ENCODE data around the gene ITPR1. TPM values are rescaled to one million over a fixed set of nuclear protein-coding genes. Genes with fewer than 3 reads are reported as not detected.

ITPR1 gene
- total RNA-seq, 4 donors from 2014 or later = 15.3 to 50.2 (median 28.7) TPM

GRCh38 chr3:4498446-4498845, 5.3 kb downstream of the ITPR1 start:
- H3K9me3 ChIP-seq = no peaks in the 10 kb centered on the region
- H3K27me3 ChIP-seq = no peaks in the 10 kb centered on the region
- H3K4me1 ChIP-seq = peaks cover 0 to 47% (median 22%) of the 10 kb centered on the region in 4 donors
- H3K36me3 ChIP-seq = no peaks in the 10 kb centered on the region
- no peak overlapping the region for H3K4me3 ChIP-seq
- H3K27ac ChIP-seq = no peak overlapping the region
- intact Hi-C loops (cut with DNase I; ENCODE audit: low total_unique reads) (no loop called here), in situ Hi-C loops (cut with MboI; ENCODE audit: low pct_ligation_motif_present in 1 of 4, low pct_unique_long_range_greater_than_20kb in 1 of 4, low sequenced_read_pairs in 3 of 4) (no loop called here)
- no peak for DNase-seq
- 86% methylated on average over 5 of the region's 5 CpGs for WGBS, 2 donors (ENCODE audit: low coverage in 1 of 2)
- no peak for TF ChIP-seq POLR2AphosphoS5 (IDR thresholded peaks at IDR 0.05)
- TF ChIP-seq CTCF (IDR thresholded peaks at IDR 0.05) = no peak
- TF ChIP-seq EP300 (IDR thresholded peaks at IDR 0.05; ENCODE audit: low read depth) = no peak
- no peak for TF ChIP-seq POLR2A (IDR thresholded peaks at IDR 0.05)

GRCh38 chr3:4501437-4501836, 8.3 kb downstream of the ITPR1 start:
- in situ Hi-C loops (cut with MboI; ENCODE audit: low pct_ligation_motif_present in 1 of 4, low pct_unique_long_range_greater_than_20kb in 1 of 4, low sequenced_read_pairs in 3 of 4) (no loop called here), intact Hi-C loops (cut with DNase I; ENCODE audit: low total_unique reads) (no loop called here)
- peaks cover 12 to 53% (median 30%) of the 10 kb centered on the region in 4 donors for H3K4me1 ChIP-seq
- no peaks in the 10 kb centered on the region for H3K27me3 ChIP-seq
- H3K27ac ChIP-seq = peak overlapping the region in 1 of 4 donors; percentile 37
- DNase-seq = no peak
- TF ChIP-seq POLR2AphosphoS5 (IDR thresholded peaks at IDR 0.05) (no peak), POLR2A (IDR thresholded peaks at IDR 0.05) (no peak), CTCF (IDR thresholded peaks at IDR 0.05) (no peak), EP300 (IDR thresholded peaks at IDR 0.05; ENCODE audit: low read depth) (no peak)
- H3K36me3 ChIP-seq = no peaks in the 10 kb centered on the region
- no peaks in the 10 kb centered on the region for H3K9me3 ChIP-seq
- no peak overlapping the region for H3K4me3 ChIP-seq
- WGBS, 2 donors (ENCODE audit: low coverage in 1 of 2) = 54 to 68% methylated on average over 3 of the region's 3 CpGs

- H3K4me1 ChIP-seq = peaks cover 12 to 53% (median 30%) of the 10 kb centered on the region in 4 donors
- no peak overlapping the region for H3K4me3 ChIP-seq
- TF ChIP-seq POLR2A (IDR thresholded peaks at IDR 0.05) (no peak), POLR2AphosphoS5 (IDR thresholded peaks at IDR 0.05) (no peak), EP300 (IDR thresholded peaks at IDR 0.05; ENCODE audit: low read depth) (no peak), CTCF (IDR thresholded peaks at IDR 0.05) (no peak)
- WGBS, 2 donors (ENCODE audit: low coverage in 1 of 2) = 44 to 58% methylated on average over 7 to 9 of the region's 9 CpGs
- no peaks in the 10 kb centered on the region for H3K27me3 ChIP-seq
- H3K9me3 ChIP-seq = no peaks in the 10 kb centered on the region
- no peaks in the 10 kb centered on the region for H3K36me3 ChIP-seq
- H3K27ac ChIP-seq = peak overlapping the region in 2 of 4 donors; percentile 28 to 37
- intact Hi-C loops (cut with DNase I; ENCODE audit: low total_unique reads) (no loop called here), in situ Hi-C loops (cut with MboI; ENCODE audit: low pct_ligation_motif_present in 1 of 4, low pct_unique_long_range_greater_than_20kb in 1 of 4, low sequenced_read_pairs in 3 of 4) (no loop called here)
- DNase-seq = peak; percentile 19
Measured at GRCh38 chr3:4501927-4502326, 8.8 kb downstream of the ITPR1 start.

- TF ChIP-seq POLR2AphosphoS5 (IDR thresholded peaks at IDR 0.05) = no peak
- no peak for TF ChIP-seq EP300 (IDR thresholded peaks at IDR 0.05; ENCODE audit: low read depth)
- no peak for TF ChIP-seq CTCF (IDR thresholded peaks at IDR 0.05)
- TF ChIP-seq POLR2A (IDR thresholded peaks at IDR 0.05) = no peak
- H3K36me3 ChIP-seq = no peaks in the 10 kb centered on the region
- H3K9me3 ChIP-seq = no peaks in the 10 kb centered on the region
- intact Hi-C loops (cut with DNase I; ENCODE audit: low total_unique reads) = no loop called here
- peak; percentile 11 for DNase-seq
- peak overlapping the region in 3 of 4 donors; percentile 72 to 77 (median 75) for H3K27ac ChIP-seq
- no peak overlapping the region for H3K4me3 ChIP-seq
- H3K4me1 ChIP-seq = peaks cover 21 to 64% (median 36%) of the 10 kb centered on the region in 4 donors
- WGBS, 2 donors (ENCODE audit: low coverage in 1 of 2) = 47 to 72% methylated on average over 5 of the region's 5 CpGs
- in situ Hi-C loops (cut with MboI; ENCODE audit: low pct_ligation_motif_present in 1 of 4, low pct_unique_long_range_greater_than_20kb in 1 of 4, low sequenced_read_pairs in 3 of 4) = no loop called here
- no peaks in the 10 kb centered on the region for H3K27me3 ChIP-seq
Measured at GRCh38 chr3:4503050-4503449, 9.9 kb downstream of the ITPR1 start.
